Measurements from ENCODE around the gene CD58. TPM values are rescaled to one million over a fixed set of nuclear protein-coding genes. Genes with fewer than 3 reads are reported as not detected.

Gene CD58
- total RNA-seq, 4 donors from 2014 or later: 22.3 to 79.7 (median 24.4) TPM

DNA sequence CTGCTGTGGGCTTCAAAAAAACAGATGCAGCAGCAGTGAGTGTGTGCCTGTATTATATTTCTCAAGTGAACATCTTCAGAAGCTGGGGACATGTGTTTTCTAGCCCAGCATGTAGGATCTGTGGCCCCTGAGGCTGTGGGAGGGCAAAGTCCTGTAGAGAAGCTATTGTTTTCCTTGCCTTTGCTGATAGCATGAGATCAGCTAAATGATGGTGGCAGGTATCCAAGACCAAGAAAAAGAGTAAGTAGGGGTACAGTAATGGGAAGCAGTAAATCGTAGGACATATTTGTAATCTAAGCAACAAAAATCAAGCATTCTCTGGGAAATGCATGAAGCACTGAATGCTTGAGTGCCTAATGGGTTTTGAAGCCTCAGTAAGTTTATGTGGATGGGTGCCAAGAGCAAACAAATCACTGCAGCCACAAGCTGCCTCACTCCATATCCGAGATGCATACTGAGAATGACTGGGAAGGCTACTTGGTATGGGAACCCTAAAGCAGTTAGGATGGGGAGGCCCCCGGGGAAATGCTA is 98.3 kb downstream of the CD58 start:
- intact Hi-C loops (cut with DNase I; ENCODE audit: low total_unique reads): no loop called here
- Histone ChIP-seq H3K27me3 (no peaks in the 10 kb centered on the region), H3K4me3 (no peak overlapping the region), H3K9me3 (no peaks in the 10 kb centered on the region), H3K4me1 (no peaks in the 10 kb centered on the region), H3K27ac (no peak overlapping the region), H3K36me3 (no peaks in the 10 kb centered on the region)
- no peak for DNase-seq
- TF ChIP-seq, protein P1, sequence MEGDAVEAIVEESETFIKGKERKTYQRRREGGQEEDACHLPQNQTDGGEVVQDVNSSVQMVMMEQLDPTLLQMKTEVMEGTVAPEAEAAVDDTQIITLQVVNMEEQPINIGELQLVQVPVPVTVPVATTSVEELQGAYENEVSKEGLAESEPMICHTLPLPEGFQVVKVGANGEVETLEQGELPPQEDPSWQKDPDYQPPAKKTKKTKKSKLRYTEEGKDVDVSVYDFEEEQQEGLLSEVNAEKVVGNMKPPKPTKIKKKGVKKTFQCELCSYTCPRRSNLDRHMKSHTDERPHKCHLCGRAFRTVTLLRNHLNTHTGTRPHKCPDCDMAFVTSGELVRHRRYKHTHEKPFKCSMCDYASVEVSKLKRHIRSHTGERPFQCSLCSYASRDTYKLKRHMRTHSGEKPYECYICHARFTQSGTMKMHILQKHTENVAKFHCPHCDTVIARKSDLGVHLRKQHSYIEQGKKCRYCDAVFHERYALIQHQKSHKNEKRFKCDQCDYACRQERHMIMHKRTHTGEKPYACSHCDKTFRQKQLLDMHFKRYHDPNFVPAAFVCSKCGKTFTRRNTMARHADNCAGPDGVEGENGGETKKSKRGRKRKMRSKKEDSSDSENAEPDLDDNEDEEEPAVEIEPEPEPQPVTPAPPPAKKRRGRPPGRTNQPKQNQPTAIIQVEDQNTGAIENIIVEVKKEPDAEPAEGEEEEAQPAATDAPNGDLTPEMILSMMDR (IDR thresholded peaks at IDR 0.05): no peak
- TF ChIP-seq POLR2A (IDR thresholded peaks at IDR 0.05): no peak

DNA sequence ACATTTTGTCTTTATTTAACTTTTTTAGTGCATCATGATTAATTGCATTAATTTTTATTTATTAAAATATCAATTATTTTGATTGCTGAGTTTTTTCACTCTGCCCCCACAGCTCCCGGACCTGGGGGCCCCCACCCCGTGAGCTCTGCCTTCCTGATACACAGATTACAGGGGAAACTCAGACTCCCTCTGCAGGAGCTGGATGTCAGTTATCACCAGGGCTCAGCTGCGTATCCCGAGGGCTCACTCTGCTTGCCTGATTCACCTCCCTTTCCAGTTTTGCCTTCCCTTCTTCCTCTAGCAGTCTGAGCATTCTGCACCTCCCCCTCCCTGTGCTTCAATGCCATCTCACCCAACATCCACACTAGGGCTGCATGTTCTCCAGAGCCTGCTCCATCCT is 99.6 kb downstream of the CD58 start:
- intact Hi-C loops (cut with DNase I; ENCODE audit: low total_unique reads): no loop called here
- Histone ChIP-seq H3K4me1 (no peaks in the 10 kb centered on the region), H3K27ac (no peak overlapping the region), H3K9me3 (no peaks in the 10 kb centered on the region), H3K27me3 (no peaks in the 10 kb centered on the region), H3K36me3 (no peaks in the 10 kb centered on the region), H3K4me3 (no peak overlapping the region)
- no peak for DNase-seq
- TF ChIP-seq, protein P1 (IDR thresholded peaks at IDR 0.05): no peak
- TF ChIP-seq POLR2A (IDR thresholded peaks at IDR 0.05): no peak

- intact Hi-C loops (cut with DNase I; ENCODE audit: low total_unique reads): no loop called here
- Histone ChIP-seq H3K4me1 (no peaks in the 10 kb centered on the region), H3K9me3 (no peaks in the 10 kb centered on the region), H3K27me3 (no peaks in the 10 kb centered on the region), H3K27ac (no peak overlapping the region), H3K4me3 (no peak overlapping the region), H3K36me3 (no peaks in the 10 kb centered on the region)
- DNase-seq: no peak
- TF ChIP-seq POLR2A (IDR thresholded peaks at IDR 0.05): no peak
- TF ChIP-seq, protein P1 (IDR thresholded peaks at IDR 0.05): no peak
Observed at GRCh38 chr1:116470671-116471070, 100.2 kb downstream of the CD58 start.

GRCh38 chr1:116466810-116467557 is 103.8 kb downstream of the CD58 start:
- Histone ChIP-seq H3K4me3 (no peak overlapping the region), H3K27ac (no peak overlapping the region), H3K4me1 (no peaks in the 10 kb centered on the region), H3K27me3 (no peaks in the 10 kb centered on the region), H3K36me3 (no peaks in the 10 kb centered on the region), H3K9me3 (no peaks in the 10 kb centered on the region)
- DNase-seq: no peak
- no peak for TF ChIP-seq POLR2A (IDR thresholded peaks at IDR 0.05)
- TF ChIP-seq, protein P1 (IDR thresholded peaks at IDR 0.05): no peak
- intact Hi-C loops (cut with DNase I; ENCODE audit: low total_unique reads): no loop called here

GRCh38 chr1:116465845-116466685 is 104.8 kb downstream of the CD58 start:
- intact Hi-C loops (cut with DNase I; ENCODE audit: low total_unique reads): no loop called here
- TF ChIP-seq, protein P1 (IDR thresholded peaks at IDR 0.05): no peak
- TF ChIP-seq POLR2A (IDR thresholded peaks at IDR 0.05): no peak

More at GRCh38 chr1:116465845-116466685, 104.8 kb downstream of the CD58 start:
- Histone ChIP-seq H3K4me1 (no peaks in the 10 kb centered on the region), H3K27ac (no peak overlapping the region), H3K4me3 (no peak overlapping the region), H3K9me3 (no peaks in the 10 kb centered on the region), H3K27me3 (no peaks in the 10 kb centered on the region), H3K36me3 (no peaks in the 10 kb centered on the region)
- DNase-seq: no peak
